HG02588 (cell line): ENCODE measurements around the gene CSRP1.
"Not testable (repeated sequence)": the region's sequence is repeated elsewhere in the genome, so short reads cannot be mapped to it uniquely, and the experiment has no call there.

ENCODE experiments used
- ATAC-seq: cut with Tn5 transposase; IDR thresholded peaks from one replicate; pipeline ENCODE4 v1.9.1; 2021; ENCODE audit warnings: mild to moderate bottlenecking, moderate library complexity; ENCODE audit not compliant: unreplicated experiment

CSRP1 gene

DNA sequence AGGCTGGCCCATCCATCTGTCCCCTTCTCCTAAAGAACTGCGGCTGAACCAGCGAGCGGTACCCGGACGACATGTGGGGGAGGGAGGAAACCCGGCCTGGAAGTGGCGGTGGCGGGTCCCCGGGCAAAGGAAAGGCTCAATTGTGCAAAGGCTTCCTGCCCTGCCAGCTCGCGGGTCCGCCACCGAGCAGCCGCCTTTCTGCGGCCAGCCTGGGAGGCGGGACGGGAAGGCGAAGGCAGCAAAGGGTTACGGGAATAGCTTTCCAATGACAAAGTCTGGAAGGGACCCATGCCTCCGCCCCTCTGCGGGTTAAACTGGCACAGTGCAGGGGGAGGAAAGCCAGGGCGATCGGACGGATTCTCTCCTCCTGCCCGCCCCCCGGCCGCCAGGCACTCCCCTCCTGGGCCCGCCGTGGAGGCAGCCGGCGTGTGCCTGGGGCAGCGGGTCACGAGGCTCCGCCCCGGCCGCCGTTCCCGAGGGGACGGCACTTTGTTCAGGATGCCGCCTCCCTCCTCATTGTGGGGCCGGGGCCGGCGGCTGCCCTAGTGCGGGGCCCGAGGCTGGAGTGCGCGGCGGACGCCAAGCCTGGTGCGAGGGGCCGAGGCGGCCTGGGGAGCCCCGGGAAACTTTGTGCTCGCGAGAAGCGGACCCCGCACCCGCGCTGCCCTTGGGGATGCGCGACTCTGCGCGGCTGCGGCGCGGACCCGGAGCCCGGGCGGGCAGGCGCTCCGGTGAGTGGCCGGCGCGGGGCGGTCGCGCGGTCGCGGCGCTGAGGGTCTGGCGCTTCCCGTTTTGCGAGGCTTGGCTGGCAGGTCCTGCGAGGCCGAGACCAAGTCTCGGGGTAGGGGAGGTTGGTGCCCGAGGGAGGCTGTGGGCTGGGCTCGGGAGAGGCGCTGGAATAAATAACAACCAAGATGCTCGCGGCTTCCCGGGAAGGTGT is 32.0 kb upstream of the CSRP1 start, which contains the start of gene NAV1:
Gene NAV1, plus strand, starts transcription at position 516 of the 940 bp plus-strand sequence. CDS start 83,758 bp downstream, outside the sequence.
- no peak for ATAC-seq

DNA sequence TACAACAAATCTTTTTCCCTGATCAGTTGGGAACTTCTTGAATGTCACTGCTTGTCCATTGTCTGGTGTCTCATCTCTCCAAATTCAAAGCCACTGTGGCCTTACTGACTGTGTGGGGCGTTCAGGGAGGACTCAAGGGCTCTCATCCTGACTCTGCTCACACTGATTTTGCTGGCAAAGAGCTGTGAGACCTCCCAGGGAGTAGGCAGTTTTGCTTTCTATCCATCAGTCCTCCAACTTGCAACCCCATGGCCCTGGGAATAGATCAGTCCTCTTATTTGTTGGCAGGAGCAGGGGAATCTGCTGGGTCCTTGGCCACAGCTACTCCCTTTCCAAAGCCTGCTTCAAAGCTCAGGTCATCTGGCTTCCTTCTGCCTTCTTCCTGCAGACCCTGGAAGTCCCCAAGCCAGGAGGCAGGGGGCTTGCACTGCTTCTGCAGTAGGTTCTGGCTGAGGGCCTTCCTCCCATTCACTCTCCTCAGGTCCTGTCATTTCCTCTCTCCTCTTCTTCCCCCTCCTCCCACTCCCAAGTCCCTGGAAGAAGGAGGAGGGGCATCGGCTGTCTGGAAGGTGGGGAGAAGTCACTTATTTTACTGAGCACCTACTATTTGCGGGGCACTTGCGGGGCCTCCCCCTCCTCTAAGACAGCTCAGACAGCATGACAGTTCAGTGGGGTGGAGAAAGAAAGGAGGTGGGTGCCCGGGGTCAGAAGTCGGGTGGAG is 31.1 kb upstream of the CSRP1 start:
- no peak for ATAC-seq

DNA sequence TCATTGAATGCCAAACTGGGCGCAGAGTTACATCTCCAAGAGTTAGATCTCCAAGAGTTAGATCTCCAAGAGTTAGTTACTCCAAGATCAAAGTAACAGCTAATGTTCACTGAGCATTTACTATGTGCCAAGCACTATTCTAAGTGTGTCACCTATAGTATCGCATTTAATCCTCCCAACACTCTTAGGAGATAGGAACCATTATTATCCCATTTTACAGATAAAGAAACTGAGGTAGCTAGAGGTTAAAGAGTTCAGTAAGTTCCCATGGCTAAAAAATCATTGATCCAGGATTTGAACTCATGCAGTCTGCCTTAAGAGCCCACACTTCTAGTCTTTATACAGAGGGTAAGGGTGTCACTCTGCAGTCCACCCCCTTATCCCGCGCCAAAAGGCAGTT is 30.5 kb upstream of the CSRP1 start:
- no peak for ATAC-seq

DNA sequence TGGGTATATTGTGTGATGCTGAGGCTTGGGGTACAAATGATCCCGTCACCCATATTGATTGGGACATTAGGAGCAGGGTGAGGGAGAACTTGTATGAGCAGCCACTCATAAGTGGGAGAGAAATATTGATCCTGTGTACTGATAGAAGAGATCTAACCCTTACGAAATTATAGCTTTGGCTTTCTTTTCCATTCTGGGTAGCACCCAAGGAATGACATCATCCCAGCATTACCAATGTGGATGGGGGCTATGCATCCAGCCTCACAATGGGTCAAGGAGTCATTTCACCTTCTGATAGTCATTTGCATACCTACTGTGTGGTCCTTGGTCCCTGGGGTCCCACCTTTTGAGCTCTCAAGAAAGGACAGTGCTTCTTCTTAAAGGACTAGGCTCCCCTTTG is 30.1 kb upstream of the CSRP1 start:
- ATAC-seq: no peak

- no peak for ATAC-seq
Measured at GRCh38 chr1:201536558-201536957, 29.6 kb upstream of the CSRP1 start.

DNA sequence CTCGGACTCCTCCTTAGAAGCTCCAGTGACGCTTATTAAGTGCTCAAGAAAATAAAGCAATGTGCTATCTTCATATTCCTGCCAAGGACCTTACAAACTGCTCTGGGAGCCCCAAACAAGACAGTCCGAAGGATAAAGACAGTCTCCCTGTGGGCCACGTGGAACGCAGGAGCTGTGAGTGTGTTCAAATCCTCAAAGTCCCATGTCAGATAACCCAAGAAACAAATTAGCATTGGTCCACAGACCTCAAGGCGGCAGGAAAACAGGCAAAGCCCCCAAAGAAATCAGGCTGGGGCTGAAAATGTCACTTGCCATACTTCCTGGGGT is 29.0 kb upstream of the CSRP1 start:
- no peak for ATAC-seq

- no peak for ATAC-seq
Measured at GRCh38 chr1:201535046-201535918, 28.4 kb upstream of the CSRP1 start.

- ATAC-seq: no peak
Measured at GRCh38 chr1:201533836-201534235, 26.9 kb upstream of the CSRP1 start.

DNA sequence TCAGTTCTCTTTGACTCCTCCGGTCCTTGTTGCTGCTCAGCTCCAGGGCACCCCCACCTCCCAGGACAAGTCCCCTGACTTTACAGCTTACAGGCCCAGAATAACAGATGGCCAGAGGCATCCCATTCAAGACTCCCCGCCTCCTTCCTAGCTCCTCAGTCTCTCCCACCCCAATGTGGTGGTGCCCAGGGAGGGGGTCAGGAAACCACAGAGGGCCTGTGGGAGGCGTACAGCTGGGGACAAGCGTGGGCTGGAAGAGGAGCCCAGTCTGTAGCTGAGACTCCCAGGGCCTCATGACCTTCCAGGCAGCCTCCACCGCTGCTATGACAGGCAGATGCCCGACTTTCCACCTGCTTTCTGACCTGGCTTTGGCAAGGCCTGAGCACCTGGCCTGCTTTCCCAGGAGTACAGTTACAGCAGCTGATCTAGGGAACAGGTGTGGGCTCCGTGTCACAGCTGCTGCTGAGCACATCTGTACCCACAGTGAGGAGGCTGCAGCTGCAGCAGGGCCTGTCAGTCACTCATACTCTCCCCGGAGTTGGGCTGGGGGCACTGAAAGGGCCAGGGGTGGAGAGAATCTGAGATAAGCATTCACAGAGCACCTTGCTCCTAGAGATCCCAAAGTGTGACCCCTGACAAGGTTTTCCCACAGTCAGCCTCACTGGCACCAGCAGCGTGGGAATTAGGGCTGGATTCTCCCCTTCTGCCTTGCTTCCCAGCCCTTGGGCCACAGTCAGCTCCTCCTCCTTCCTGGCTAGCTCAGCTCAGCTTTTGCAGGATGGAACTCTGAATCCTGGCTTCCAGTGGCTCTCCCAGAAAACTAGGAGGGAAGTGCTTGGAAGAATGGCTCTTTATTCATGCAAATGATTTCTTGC is 24.9 kb upstream of the CSRP1 start:
- no peak for ATAC-seq

GRCh38 chr1:201530741-201531531 is 24.0 kb upstream of the CSRP1 start:
- ATAC-seq: no peak

GRCh38 chr1:201528631-201529252 is 21.8 kb upstream of the CSRP1 start:
- no peak for ATAC-seq

DNA sequence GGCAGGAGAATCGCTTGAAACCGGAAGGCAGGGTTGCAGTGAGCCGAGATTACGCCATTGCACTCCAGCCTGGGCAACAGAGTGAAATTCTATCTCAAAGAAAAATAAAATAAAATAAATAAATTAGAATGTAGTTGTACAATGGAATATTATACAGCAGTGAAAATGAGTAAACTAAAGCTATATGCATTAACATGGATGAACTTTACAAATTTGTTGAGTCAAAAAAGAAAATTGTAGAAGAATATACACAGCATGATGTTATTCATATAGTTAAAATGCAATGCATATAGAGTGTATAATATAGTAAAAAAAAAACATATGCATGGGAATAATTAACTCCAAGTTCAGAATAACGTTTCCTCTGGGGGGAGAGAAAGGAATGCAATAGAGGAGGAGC is 21.0 kb upstream of the CSRP1 start:
- no peak for ATAC-seq

DNA sequence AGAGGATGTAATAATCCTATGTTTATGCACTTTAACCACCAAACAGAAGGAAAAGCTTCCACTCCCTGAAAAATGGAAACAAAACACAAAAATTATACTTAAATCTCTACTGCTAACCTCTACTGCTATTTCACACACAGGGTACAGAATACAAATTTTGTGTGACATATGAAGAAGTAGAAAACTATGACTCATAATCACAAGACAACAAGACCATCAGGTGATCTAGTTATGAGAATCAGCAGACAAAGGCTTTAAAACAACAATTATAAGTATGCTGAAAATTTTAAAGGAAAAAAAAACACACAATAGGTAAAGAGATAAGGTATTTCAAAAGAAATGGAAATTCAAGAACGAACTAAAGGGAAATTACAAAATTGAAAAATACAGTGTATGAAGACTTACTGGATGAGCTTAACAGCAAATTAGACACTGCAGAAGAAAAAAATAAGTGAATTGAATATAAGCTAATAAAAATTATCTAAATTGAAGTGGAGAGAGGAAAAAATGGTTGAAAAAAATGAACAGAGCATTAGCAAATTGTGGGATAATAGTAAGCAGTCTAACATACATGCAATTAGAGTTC is 18.4 kb upstream of the CSRP1 start:
- ATAC-seq: no peak

- not testable (repeated sequence) for ATAC-seq
Measured at GRCh38 chr1:201520046-201520575, 13.2 kb upstream of the CSRP1 start.

GRCh38 chr1:201518071-201518470 is 11.1 kb upstream of the CSRP1 start:
- ATAC-seq: no peak

DNA sequence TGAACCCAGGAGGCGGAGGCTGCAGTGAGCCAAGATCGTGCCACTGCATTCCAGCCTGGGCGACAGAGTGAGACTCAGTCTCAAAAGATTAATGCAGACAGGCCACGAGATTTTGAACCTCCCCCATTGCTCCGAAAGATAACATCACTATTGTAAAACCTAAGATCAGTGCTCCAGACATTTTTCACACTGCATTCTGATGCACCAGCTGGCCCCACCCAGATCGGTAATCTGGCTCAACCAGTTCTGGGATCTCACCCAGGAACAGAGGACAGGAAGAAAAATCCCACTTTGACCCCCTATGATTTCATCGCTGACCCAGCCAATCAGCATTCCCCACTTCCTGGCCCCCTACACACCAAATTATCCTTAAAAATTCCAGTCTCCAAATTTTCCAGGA is 10.7 kb upstream of the CSRP1 start:
- ATAC-seq: no peak

DNA sequence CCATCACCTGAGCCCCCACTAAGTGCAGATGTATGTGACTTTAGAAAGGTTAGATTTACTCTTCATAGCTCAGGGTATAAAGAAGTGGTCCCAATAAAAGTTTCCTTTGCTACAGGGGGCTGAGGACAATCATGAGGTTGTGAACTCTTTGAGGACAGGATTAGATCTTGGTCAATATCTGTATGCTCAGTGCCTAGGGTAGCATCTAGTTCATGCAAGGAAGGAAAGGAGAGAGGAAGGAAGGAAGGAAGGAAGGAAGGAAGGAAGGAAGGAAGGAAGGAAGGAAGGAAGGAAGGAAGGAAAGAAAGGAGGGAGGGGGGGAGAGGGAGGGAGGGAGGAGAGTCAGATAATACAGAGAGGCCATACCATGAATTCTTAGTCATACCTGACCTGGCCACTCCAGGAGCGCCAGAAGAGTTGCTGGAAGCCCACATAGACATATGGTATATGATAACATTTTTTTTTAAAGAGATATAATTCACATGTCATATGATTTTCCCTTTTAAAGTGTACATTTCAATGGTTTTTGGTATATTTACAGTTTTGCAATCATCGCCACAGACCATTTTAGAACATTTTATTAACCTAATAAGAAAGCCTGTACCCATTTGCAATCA is 9.7 kb upstream of the CSRP1 start:
- no peak for ATAC-seq

- ATAC-seq: no peak
Measured at GRCh38 chr1:201515895-201516294, 9.0 kb upstream of the CSRP1 start.
